NAMALWA (cell line): ENCODE data around the gene UBXN10.

Experiments
- DNase-seq: peaks from one replicate; pipeline ENCODE4 v3.0.0-alpha.2; 2015; ENCODE audit warnings: low spot score

The UBXN10 gene

GRCh38 chr1:20183616-20184271, 2.2 kb upstream of the UBXN10 start:
- DNase-seq, result no peak

GRCh38 chr1:20184481-20184900, 1.4 kb upstream of the UBXN10 start:
- DNase-seq, result no peak

GRCh38 chr1:20184997-20185833, 681 bp upstream of the UBXN10 start:
- DNase-seq, result no peak

- DNase-seq, result no peak
These were observed 1.4 kb downstream of the UBXN10 start for GRCh38 chr1:20187103-20187812.

GRCh38 chr1:20187813-20188454, 2.0 kb downstream of the UBXN10 start:
- DNase-seq, result no peak

- no peak for DNase-seq
These were observed 2.5 kb downstream of the UBXN10 start for GRCh38 chr1:20188455-20188817.

GRCh38 chr1:20189664-20190063, 3.8 kb downstream of the UBXN10 start:
- no peak for DNase-seq

GRCh38 chr1:20190256-20191160, 4.6 kb downstream of the UBXN10 start:
- DNase-seq, result no peak

- DNase-seq, result no peak
These were observed 5.5 kb downstream of the UBXN10 start for GRCh38 chr1:20191266-20191825.

- DNase-seq, result no peak
These were observed 6.5 kb downstream of the UBXN10 start for GRCh38 chr1:20192364-20192763.

- no peak for DNase-seq
These were observed 7.0 kb downstream of the UBXN10 start for GRCh38 chr1:20192871-20193411.

GRCh38 chr1:20194224-20194623, 8.3 kb downstream of the UBXN10 start:
- no peak for DNase-seq

- peak; percentile 75 for DNase-seq
These were observed 9.0 kb downstream of the UBXN10 start for GRCh38 chr1:20194757-20195461.

GRCh38 chr1:20195462-20195780, 9.5 kb downstream of the UBXN10 start:
- DNase-seq, result no peak

- DNase-seq, result no peak
These were observed 11.5 kb downstream of the UBXN10 start for GRCh38 chr1:20197329-20197791.

- DNase-seq, result no peak
These were observed 12.4 kb downstream of the UBXN10 start for GRCh38 chr1:20198296-20198695.

GRCh38 chr1:20198918-20199317, 13.0 kb downstream of the UBXN10 start:
- DNase-seq, result no peak

GRCh38 chr1:20199403-20199802, 13.5 kb downstream of the UBXN10 start:
- no peak for DNase-seq

GRCh38 chr1:20199840-20200239, 13.9 kb downstream of the UBXN10 start:
- no peak for DNase-seq

GRCh38 chr1:20200966-20201365, 15.1 kb downstream of the UBXN10 start:
- DNase-seq, result no peak
